Measurements from ENCODE around the gene TMBIM6.
A peak's percentile ranks its signal among the peaks of the same experiment; 100 is the strongest.
"Not testable (repeated sequence)": the region's sequence is repeated elsewhere in the genome, so short reads cannot be mapped to it uniquely, and the experiment has no call there.

Gene TMBIM6

DNA sequence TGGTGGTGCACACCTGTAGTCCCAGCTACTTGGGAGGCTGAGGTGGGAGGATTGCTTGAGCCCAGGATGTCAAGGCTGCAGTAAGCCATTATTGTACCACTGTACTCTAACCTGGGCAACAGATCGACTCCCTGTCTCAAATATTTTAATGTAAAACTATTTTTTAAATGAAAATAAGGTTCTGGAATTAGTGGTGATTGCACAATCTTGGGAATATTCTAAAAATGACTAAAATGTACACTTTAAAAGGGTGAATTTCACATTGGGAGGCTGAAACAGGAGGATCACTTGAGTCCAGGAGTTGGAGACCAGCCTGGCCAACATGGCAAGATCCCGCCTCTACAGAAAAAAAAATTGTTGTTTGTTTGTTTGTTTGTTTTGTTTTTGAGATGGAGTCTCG lies 12.9 kb upstream of the TMBIM6 start:
- no peak for DNase-seq (ENCODE audit: low read depth in 1 of 2, low spot score in 1 of 2)

- DNase-seq (ENCODE audit: low read depth in 1 of 2, low spot score in 1 of 2): no peak
Measured at GRCh38 chr12:49730050-49730449, 11.3 kb upstream of the TMBIM6 start.

GRCh38 chr12:49730568-49731101 lies 10.7 kb upstream of the TMBIM6 start:
- no peak for DNase-seq (ENCODE audit: low read depth in 1 of 2, low spot score in 1 of 2)

GRCh38 chr12:49733219-49734017 lies 7.9 kb upstream of the TMBIM6 start:
- DNase-seq (ENCODE audit: low read depth in 1 of 2, low spot score in 1 of 2): no peak

- not testable (repeated sequence) for DNase-seq (ENCODE audit: low read depth in 1 of 2, low spot score in 1 of 2)
Measured at GRCh38 chr12:49734900-49735299, 6.5 kb upstream of the TMBIM6 start.

DNA sequence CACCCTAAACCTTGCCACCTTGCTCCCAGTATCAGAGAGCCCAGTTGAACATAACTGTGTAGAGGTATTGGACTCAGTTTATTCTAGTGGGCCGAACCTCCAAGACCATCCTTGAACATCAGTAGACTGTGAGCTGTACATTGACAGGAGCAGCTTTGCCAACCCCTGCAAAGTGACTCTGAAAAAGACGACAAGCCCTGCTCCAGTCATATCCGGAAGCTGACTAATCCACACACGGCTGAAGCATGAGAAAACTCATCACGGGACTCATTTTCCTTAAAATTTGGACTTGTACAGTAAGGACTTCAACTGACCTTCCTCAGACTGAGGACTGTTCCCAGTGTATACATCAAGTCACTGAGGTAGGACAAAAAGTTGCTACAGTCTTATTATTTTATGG lies 2.6 kb upstream of the TMBIM6 start:
- DNase-seq (ENCODE audit: low read depth in 1 of 2, low spot score in 1 of 2): not testable (repeated sequence)

- not testable (repeated sequence) for DNase-seq (ENCODE audit: low read depth in 1 of 2, low spot score in 1 of 2)
Measured at GRCh38 chr12:49740277-49740676, 1.1 kb upstream of the TMBIM6 start.

GRCh38 chr12:49741882-49742620 lies 694 bp downstream of the TMBIM6 start:
- DNase-seq (ENCODE audit: low read depth in 1 of 2, low spot score in 1 of 2): peak; percentile 68 to 77

DNA sequence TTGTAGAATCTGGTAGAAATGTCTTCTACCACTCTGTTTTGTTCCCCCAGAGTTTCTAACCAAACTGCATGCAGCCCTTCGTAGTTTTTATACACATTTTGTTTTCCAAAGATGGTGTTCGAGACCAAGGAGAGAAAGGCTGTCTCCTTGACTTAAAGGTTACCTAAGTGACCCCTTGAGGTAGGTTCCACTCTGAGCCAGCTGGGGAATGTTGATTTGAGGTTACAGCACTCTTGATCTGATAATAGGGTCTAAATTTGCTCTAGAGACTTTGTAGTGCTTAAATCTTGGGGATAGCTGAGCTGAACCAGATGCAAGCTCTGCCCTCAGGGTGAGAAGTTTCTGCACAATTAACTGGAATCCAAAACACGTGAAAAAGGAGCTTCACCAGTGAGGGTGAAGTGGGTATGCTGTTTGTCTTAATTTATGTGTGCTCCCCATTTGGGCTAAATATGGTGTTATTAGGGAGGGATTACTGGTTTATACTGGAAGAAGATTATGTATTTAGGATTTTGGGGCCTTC lies 3.1 kb downstream of the TMBIM6 start:
- DNase-seq (ENCODE audit: low read depth in 1 of 2, low spot score in 1 of 2): no peak

DNA sequence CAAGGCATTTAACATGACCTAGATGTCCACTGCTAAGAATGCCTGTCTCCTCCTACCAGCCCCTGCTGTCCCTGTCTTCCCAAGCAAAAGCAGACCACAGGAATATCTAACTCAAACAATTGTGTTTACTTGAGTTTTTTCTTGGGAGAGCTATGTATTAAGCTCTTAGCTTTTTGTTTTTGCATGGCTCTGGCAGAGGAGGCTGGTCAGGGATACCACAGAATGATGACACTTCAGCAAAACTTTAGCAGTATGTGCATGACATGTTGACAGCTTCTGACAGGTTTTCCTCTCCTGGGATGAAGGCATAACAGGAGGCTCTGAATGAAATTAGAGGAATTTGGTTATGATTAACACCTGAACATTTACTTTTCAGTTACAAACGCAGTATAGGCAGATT lies 6.9 kb downstream of the TMBIM6 start:
- DNase-seq (ENCODE audit: low read depth in 1 of 2, low spot score in 1 of 2): no peak

DNA sequence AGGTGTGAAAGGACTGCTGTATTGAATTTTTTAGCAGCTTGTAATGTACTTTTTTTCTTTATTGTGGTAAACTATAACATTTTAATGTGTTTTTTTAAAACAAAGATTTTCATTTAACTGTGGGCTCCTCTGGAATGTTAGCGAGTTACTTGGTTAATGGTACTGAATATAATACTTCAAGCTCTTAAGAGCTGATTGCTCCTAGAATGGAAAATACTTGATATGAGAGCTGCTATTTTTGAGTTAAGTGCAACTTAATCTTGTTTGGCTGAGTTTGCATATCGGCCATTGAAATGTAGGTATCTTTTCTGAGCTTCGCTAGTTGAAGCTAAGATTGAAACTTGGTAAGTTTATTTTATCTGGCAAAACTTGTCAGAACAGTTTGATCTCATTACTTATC lies 7.4 kb downstream of the TMBIM6 start:
- no peak for DNase-seq (ENCODE audit: low read depth in 1 of 2, low spot score in 1 of 2)

- DNase-seq (ENCODE audit: low read depth in 1 of 2, low spot score in 1 of 2): peak in 1 of 2 donors; percentile 60
Measured at GRCh38 chr12:49750027-49750995, 9.0 kb downstream of the TMBIM6 start.

GRCh38 chr12:49750996-49751393 lies 9.6 kb downstream of the TMBIM6 start:
- no peak for DNase-seq (ENCODE audit: low read depth in 1 of 2, low spot score in 1 of 2)

- no peak for DNase-seq (ENCODE audit: low read depth in 1 of 2, low spot score in 1 of 2)
Measured at GRCh38 chr12:49761677-49762467, 20.5 kb downstream of the TMBIM6 start.

DNA sequence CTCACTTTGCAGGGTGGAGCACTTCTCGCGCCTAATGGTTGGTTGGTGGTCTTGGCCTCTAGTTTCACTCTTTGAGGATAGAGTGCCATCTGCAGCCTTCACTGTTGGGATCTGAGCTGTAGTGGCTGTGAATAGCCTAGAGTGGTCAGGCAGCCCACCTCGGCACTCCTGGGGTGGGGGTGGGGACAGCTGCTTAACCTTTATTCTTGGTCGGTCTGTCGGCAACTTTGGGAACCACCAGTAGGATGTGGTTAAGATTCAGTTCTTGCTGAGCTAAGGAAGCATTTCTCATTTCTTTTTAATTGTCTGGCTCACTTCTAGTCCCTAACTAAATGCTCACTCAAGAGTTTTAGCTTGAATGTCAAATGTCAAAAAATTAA lies 21.1 kb downstream of the TMBIM6 start:
- no peak for DNase-seq (ENCODE audit: low read depth in 1 of 2, low spot score in 1 of 2)

- DNase-seq (ENCODE audit: low read depth in 1 of 2, low spot score in 1 of 2): peak; percentile 52 to 71
Measured at GRCh38 chr12:49763006-49763591, 21.7 kb downstream of the TMBIM6 start.

- DNase-seq (ENCODE audit: low read depth in 1 of 2, low spot score in 1 of 2): no peak
Measured at GRCh38 chr12:49764126-49764525, 22.8 kb downstream of the TMBIM6 start.

- no peak for DNase-seq (ENCODE audit: low read depth in 1 of 2, low spot score in 1 of 2)
Measured at GRCh38 chr12:49766115-49766455, 24.7 kb downstream of the TMBIM6 start.

DNA sequence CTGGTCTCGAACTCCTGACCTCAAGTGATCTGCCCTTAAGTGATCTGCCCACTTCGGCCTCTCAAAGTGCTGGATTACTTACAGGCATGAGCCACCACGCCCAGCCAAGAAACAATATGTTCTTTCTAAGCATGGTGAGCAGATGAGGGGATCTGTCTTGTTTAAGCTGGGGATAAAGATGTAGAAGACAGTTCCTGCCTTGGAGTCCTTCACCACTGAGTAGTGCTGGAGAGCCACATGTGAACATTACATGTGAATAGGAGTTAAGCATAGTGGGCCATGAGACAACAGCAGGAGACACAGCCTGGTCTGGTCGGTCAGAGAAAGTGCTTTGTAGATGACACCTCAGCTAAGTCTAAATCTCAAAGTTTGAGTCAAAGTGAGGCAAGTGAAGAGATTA lies 26.0 kb downstream of the TMBIM6 start:
- DNase-seq (ENCODE audit: low read depth in 1 of 2, low spot score in 1 of 2): no peak

GRCh38 chr12:49773102-49773501 lies 31.7 kb downstream of the TMBIM6 start:
- DNase-seq (ENCODE audit: low read depth in 1 of 2, low spot score in 1 of 2): not testable (repeated sequence)

All from activated CD4-positive, alpha-beta T cell treated with anti-CD3 and anti-CD28 coated beads, Interleukin-2, amount 50 U/mL, for 24 hours (primary cell).